NCI-H446 (cell line): Measurements from ENCODE around the gene ZFPL1.

Experiments used
- DNase-seq, 2 experiments: peaks; one replicate each; lab custom pipeline; 2025; lab: John Stamatoyannopoulos, UW

Gene ZFPL1

GRCh38 chr11:65130631-65131416 is 46.8 kb downstream of the ZFPL1 start:
- DNase-seq, result no peak

GRCh38 chr11:65131417-65131776 is 47.4 kb downstream of the ZFPL1 start:
- DNase-seq, result no peak

GRCh38 chr11:65131895-65132237 is 47.8 kb downstream of the ZFPL1 start:
- DNase-seq, result no peak

DNA sequence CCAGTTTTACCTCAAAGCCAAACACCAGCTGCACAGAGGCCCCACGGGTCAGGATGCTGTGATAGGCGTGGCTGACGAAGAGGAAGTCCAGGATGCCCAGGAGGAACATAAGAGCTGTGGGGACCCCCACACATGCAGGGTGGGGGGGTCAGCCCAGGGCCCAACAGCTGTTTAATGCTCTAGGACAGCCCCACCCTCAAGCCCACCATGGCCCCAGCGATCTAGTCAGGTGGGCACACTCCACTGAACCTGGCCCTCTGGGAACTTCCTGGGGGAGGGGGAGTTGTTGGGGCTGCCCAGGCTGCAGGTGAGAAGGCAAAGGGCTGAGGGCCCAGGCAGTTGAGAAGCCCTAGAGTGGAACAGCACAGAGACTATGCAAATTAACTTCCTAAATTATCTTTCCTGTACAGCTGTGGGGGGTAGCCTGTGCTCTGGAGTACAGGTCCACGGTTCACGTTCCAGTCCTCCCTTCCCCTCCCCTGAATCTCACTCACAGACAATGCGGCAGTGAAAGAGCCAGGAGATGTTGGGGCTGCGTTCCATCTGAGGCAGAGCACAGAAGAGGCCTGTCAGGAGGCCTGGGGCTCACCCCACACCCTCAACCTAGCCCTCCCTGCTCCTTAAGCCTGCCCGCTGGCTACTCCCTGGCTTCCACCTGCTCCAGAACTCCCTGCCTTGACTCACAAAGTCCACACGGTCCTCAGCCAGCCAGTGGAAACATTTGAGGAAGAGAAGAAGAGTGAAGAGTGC is 48.4 kb downstream of the ZFPL1 start:
- no peak for DNase-seq

GRCh38 chr11:65132988-65133700 is 49.1 kb downstream of the ZFPL1 start:
- no peak for DNase-seq

- DNase-seq, result no peak
These were observed 49.7 kb downstream of the ZFPL1 start for GRCh38 chr11:65133724-65134123.

- DNase-seq, result peak; percentile 77 to 92
These were observed 50.4 kb downstream of the ZFPL1 start, which contains the start of gene SYVN1 for GRCh38 chr11:65134240-65134951. TSS of gene SYVN1 (minus strand) at chr11:65134519. CDS start at chr11:65133601, 918 bp downstream.

DNA sequence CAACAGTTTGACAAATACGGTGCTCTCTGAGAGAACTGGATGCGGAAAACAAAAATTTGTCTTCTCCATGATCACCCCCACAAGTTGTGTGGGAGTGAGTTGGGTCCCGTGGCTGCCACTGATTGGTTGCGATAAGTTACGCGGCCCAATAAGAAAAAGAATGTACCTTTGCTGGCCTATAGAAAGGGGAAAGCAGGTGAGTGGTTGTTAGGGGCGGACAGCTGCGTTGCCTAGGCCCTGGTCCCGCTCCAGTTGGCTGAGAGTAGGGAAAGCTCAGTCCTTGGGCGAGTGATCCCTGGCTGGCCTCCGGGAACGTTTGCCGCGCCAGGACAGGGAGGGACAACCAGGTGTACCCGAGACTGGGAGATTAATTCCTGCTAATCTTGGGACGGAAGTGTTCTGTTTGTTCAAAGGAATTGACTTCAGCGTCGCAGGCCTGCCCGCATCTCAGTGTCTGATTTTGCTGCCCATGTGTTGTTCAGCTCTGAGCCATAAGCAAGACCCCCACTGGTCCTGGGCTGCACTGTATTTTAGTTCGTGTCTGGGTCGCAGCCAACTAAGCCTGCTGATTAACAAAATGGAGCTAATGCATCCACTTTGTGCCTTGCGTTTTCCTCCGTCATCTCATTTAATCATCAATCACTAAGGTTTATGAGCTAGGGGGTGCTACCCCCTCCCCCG is 51.1 kb downstream of the ZFPL1 start:
- DNase-seq, result peak; percentile 92 to 95

DNA sequence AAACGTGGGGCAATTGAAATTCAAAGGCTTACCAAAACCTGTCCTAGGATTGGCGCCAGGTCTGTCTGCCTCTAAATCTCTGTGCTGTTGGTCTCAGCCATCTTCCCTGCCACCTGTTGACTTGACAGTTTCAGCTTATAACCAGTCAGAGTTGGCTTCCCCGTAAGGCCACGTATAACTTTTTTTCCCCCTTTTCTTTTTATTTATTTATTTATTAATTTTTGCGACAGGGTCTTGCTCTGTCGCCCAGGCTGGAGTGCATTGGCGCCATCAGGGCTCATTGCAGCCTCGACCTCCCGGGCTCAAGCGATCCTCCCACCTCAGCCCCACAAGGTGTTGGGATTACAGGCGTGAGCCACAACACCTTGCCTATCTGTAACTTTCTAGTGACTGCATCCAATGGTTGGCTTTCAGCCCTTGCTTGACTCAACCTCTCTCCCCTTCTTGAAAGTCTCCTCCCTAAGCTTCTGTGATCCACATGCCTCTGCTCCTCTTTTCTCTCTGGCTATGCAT is 51.7 kb downstream of the ZFPL1 start:
- DNase-seq, result no peak

DNA sequence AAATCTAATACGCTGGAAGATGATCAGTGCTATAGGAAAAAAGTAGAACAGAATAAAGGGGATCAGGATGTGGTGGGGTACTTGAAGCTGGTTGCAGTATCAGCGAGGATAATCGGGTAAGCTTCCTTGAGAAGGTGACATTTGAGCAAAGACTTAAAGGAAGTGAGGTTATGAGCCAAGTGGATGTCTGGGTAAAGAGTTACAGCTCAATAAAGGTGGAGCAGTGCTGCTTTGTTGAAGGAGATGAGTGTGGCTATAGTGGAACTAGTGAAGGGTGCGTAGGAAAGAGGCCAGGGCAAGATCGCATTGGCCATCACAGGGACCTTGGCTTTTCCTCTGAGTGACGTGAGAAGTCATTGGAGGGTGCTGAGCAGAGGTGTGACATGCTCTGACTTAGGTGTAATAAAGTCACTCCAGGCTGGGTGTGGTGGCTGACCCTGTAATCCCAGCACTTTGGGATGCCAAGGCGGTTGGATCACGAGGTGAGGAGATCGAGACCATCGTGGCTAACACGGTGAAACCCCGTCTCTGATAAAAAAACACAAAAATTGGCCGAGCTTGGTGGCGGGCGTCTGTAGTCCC is 52.6 kb downstream of the ZFPL1 start:
- no peak for DNase-seq
